HepG2 (cell line): ENCODE measurements around the gene LRRC27. TPM values are rescaled to one million over a fixed set of nuclear protein-coding genes. Genes with fewer than 3 reads are reported as not detected.

Source experiments
- CEBPZ ChIP-seq: IDR thresholded peaks from 2 replicates; pipeline ENCODE4 v1.6.1; 2012; ENCODE audit warnings: low read length, improper control_type of control experiment
- EED ChIP-seq: sonication (generic); formaldehyde crosslinking; IDR thresholded peaks from 2 replicates; pipeline ENCODE4 v1.5.0; 2020; ENCODE audit warnings: mild to moderate bottlenecking, missing genetic modification reagents
- ETV5 ChIP-seq: IDR thresholded peaks from 2 replicates; pipeline ENCODE4 v1.6.1; 2018; ENCODE audit warnings: missing biosample characterization, missing genetic modification reagents, inconsistent platforms, borderline replicate concordance
- FOXP4 ChIP-seq: sonication (generic); formaldehyde crosslinking; IDR thresholded peaks from 2 replicates; pipeline ENCODE4 v1.4.0; 2020; ENCODE audit warnings: missing genetic modification reagents
- PCBP1 ChIP-seq: fragments of 200-400 bp; formaldehyde crosslinking; IDR thresholded peaks from 2 replicates; pipeline ENCODE4 v1.6.1; 2017; ENCODE audit warnings: mild to moderate bottlenecking, low read depth, low read length, borderline replicate concordance
- SMAD1 ChIP-seq: sonication (generic); formaldehyde crosslinking; IDR thresholded peaks from 2 replicates; pipeline ENCODE4 v1.4.0; 2020; ENCODE audit warnings: missing genetic modification reagents, low read depth, mild to moderate bottlenecking, borderline replicate concordance
- SMAD3 ChIP-seq: sonication (generic); formaldehyde crosslinking; IDR thresholded peaks from 2 replicates; pipeline ENCODE4 v1.4.0; 2020; ENCODE audit warnings: missing genetic modification reagents
- TBL1XR1 ChIP-seq: fragments of 150-350 bp; IDR thresholded peaks from 2 replicates; pipeline ENCODE4 v1.6.1; 2014; ENCODE audit warnings: borderline replicate concordance, low read length; ENCODE audit not compliant: partially characterized antibody
- TOE1 ChIP-seq: sonication (generic); formaldehyde crosslinking; IDR thresholded peaks from 2 replicates; pipeline ENCODE4 v1.4.0; 2020; ENCODE audit warnings: mild to moderate bottlenecking, missing genetic modification reagents
- ZC3H4 ChIP-seq: sonication (generic); formaldehyde crosslinking; IDR thresholded peaks from 2 replicates; pipeline ENCODE4 v1.4.0; 2020; ENCODE audit warnings: missing genetic modification reagents, borderline replicate concordance
- ZMYM3 ChIP-seq: sonication (generic); formaldehyde crosslinking; IDR thresholded peaks from 2 replicates; pipeline ENCODE4 v1.5.1; 2020; ENCODE audit warnings: mild to moderate bottlenecking, missing genetic modification reagents
- ZNF335 ChIP-seq: sonication (generic); formaldehyde crosslinking; IDR thresholded peaks from 2 replicates; pipeline ENCODE4 v1.4.0; 2020; ENCODE audit warnings: missing genetic modification reagents
- ZNF766 ChIP-seq: sonication (generic); formaldehyde crosslinking; IDR thresholded peaks from 2 replicates; pipeline ENCODE4 v1.5.0; 2020; ENCODE audit warnings: missing genetic modification reagents, borderline replicate concordance
- ZNF777 ChIP-seq: sonication (generic); formaldehyde crosslinking; IDR thresholded peaks from 2 replicates; pipeline ENCODE4 v1.4.0; 2020; ENCODE audit warnings: missing genetic modification reagents
- ZNF780A ChIP-seq: sonication (generic); formaldehyde crosslinking; IDR thresholded peaks from 2 replicates; pipeline ENCODE4 v1.8.0; 2022; ENCODE audit warnings: mild to moderate bottlenecking, missing genetic modification reagents, moderate library complexity
- polyA plus RNA-seq, 8 experiments: library from polyadenylated mRNA; depleted of rRNA in 3 of 8; stranded (reverse) in 7 of 8; unstranded in 1 of 8; fragments of >200 nt; fragmentation: Illumina TruSeq in 4 of 8; extraction: Trizol in 4 of 8; gene quantifications; 2 replicates each; pipeline versions ENCODE4 v1.2.1 to v1.2.3, GENCODE V29; 2011 to 2016; ENCODE audit warnings: low read depth in 4 of 8, missing spikeins in 1 of 8, mixed read lengths in 1 of 8; ENCODE audit not compliant: insufficient read depth in 1 of 8
- total RNA-seq, 5 experiments: library from RNA; depleted of rRNA; stranded (reverse); fragments of >200 nt; fragmentation: Illumina TruSeq; extraction: Trizol; gene quantifications; 2 replicates each; pipeline ENCODE4 v1.2.3, GENCODE V29; 2016; ENCODE audit warnings: low read depth in 1 of 5
- TF ChIP-seq, protein P1 (sequence below): sonication (generic); formaldehyde crosslinking; IDR thresholded peaks from 2 replicates; pipeline ENCODE4 v1.5.0; 2020; ENCODE audit warnings: mild to moderate bottlenecking, missing genetic modification reagents, borderline replicate concordance
- TF ChIP-seq, protein P2 (sequence below): sonication (generic); formaldehyde crosslinking; IDR thresholded peaks from 2 replicates; pipeline ENCODE4 v1.5.0; 2020; ENCODE audit warnings: missing genetic modification reagents
- TF ChIP-seq, protein P3 (sequence below): sonication (generic); formaldehyde crosslinking; IDR thresholded peaks from 2 replicates; pipeline ENCODE4 v1.8.0; 2022; ENCODE audit warnings: mild to moderate bottlenecking, missing genetic modification reagents, moderate library complexity

Gene LRRC27
- total and polyA plus RNA-seq, 2 of the 13 experiments (the other 11 are each of a cell fraction or from before 2014, with no cell fraction given), result 4.2 to 4.6 TPM

DNA sequence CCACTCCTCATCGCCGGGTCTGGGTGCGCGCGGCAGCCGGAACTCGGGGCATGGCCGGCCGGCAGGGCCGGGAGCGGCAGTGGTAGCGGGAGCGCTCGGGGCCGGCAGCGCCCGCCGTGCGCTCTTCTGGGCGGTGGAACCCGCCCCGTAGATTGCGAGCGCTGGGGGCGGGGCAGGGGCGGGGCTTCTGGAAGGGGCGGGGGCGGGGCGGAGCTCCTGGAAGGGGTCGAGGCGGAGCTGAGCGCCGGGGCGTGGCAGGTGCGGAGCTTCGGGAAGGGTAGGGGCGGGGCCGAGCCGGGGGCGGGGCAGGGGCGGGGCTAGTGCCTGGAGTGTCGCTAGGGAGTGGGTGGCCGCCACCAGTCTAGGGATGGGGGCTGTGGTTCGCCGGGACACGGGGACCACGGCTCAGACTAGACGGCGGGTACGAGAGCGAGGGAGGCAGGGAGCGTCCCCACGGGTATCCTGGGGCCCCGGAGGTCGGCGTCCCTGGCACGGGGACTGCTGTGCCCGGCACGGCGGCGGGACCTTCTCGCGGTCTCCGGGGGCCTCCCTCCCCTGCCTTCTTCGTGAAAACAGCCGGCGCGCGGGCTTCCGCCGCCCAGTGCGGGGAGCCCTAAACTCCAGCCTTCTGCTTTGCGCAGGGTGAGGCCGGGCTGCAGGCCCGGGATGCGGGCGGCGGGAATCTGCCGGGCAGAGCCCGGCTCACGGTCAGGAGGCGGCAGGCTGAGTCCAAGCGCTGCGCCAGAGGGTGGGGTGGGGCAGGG lies 24.0 kb upstream of the LRRC27 start, which contains the start of gene STK32C (continued):
- TF ChIP-seq, protein P1, sequence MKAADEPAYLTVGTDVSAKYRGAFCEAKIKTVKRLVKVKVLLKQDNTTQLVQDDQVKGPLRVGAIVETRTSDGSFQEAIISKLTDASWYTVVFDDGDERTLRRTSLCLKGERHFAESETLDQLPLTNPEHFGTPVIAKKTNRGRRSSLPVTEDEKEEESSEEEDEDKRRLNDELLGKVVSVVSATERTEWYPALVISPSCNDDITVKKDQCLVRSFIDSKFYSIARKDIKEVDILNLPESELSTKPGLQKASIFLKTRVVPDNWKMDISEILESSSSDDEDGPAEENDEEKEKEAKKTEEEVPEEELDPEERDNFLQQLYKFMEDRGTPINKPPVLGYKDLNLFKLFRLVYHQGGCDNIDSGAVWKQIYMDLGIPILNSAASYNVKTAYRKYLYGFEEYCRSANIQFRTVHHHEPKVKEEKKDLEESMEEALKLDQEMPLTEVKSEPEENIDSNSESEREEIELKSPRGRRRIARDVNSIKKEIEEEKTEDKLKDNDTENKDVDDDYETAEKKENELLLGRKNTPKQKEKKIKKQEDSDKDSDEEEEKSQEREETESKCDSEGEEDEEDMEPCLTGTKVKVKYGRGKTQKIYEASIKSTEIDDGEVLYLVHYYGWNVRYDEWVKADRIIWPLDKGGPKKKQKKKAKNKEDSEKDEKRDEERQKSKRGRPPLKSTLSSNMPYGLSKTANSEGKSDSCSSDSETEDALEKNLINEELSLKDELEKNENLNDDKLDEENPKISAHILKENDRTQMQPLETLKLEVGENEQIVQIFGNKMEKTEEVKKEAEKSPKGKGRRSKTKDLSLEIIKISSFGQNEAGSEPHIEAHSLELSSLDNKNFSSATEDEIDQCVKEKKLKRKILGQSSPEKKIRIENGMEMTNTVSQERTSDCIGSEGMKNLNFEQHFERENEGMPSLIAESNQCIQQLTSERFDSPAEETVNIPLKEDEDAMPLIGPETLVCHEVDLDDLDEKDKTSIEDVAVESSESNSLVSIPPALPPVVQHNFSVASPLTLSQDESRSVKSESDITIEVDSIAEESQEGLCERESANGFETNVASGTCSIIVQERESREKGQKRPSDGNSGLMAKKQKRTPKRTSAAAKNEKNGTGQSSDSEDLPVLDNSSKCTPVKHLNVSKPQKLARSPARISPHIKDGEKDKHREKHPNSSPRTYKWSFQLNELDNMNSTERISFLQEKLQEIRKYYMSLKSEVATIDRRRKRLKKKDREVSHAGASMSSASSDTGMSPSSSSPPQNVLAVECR (CRISPR knock-in tag), result peak; percentile 57; the same call in 1 of the 2 replicates
- TF ChIP-seq TBL1XR1 (no peak), EED (CRISPR knock-in tag) (no peak), ZMYM3 (no peak), ZNF766 (CRISPR knock-in tag) (no peak), FOXP4 (CRISPR knock-in tag) (no peak), SMAD1 (CRISPR knock-in tag) (no peak), ETV5 (no peak), SMAD3 (CRISPR knock-in tag) (no peak), ZNF780A (CRISPR knock-in tag) (no peak), ZNF777 (CRISPR knock-in tag) (peak; percentile 89), ZNF335 (CRISPR knock-in tag) (no peak), CEBPZ (no peak), PCBP1 (no peak), TOE1 (CRISPR knock-in tag) (no peak), ZC3H4 (CRISPR knock-in tag) (no peak)
- TF ChIP-seq, protein P2, sequence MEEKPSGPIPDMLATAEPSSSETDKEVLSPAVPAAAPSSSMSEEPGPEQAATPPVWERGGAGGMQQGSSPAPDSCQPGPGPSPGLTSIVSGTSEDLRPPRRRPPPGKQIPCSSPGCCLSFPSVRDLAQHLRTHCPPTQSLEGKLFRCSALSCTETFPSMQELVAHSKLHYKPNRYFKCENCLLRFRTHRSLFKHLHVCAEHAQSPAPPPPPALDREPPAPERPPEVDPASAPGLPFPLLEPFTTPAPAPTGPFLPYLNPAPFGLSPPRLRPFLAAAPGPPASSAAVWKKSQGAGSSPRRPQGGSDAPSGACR (CRISPR knock-in tag), result no peak
- TF ChIP-seq, protein P3, sequence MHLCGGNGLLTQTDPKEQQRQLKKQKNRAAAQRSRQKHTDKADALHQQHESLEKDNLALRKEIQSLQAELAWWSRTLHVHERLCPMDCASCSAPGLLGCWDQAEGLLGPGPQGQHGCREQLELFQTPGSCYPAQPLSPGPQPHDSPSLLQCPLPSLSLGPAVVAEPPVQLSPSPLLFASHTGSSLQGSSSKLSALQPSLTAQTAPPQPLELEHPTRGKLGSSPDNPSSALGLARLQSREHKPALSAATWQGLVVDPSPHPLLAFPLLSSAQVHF (CRISPR knock-in tag), result no peak
